Neural crest cell (in vitro differentiated cells): ENCODE measurements around the gene PFAS. TPM values are rescaled to one million over a fixed set of nuclear protein-coding genes. Genes with fewer than 3 reads are reported as not detected.

Experiments used
- DNase-seq: peaks from one replicate; pipeline ENCODE4 v3.0.0; 2021; ENCODE audit warnings: low read depth, mixed read lengths, low spot score
- H3K27ac Mint-ChIP-seq: one replicate; pipeline ENCODE4 v1.8.0; 2021; ENCODE audit warnings: mild to moderate bottlenecking, mixed read lengths; ENCODE audit not compliant: unreplicated experiment
- H3K27me3 Mint-ChIP-seq: 2 replicates; pipeline ENCODE4 v1.8.0; 2021; ENCODE audit warnings: low read depth, mild to moderate bottlenecking, mixed read lengths
- H3K36me3 Mint-ChIP-seq: 2 replicates; pipeline ENCODE4 v1.8.0; 2021; ENCODE audit warnings: low read depth, mild to moderate bottlenecking, mixed read lengths
- H3K4me1 Mint-ChIP-seq: 2 replicates; pipeline ENCODE4 v1.8.0; 2021; ENCODE audit warnings: mixed read lengths
- H3K4me3 Mint-ChIP-seq: one replicate; pipeline ENCODE4 v1.8.0; 2021; ENCODE audit warnings: mild to moderate bottlenecking, mixed read lengths
- H3K9me3 Mint-ChIP-seq: 2 replicates; pipeline ENCODE4 v1.8.0; 2021; ENCODE audit warnings: mixed read lengths
- total RNA-seq: library from RNA; stranded (reverse); gene quantifications from 2 replicates; pipeline ENCODE4 v1.2.1, GENCODE V29; 2021
- TF ChIP-seq, protein P1 (sequence below): fragments of 200-600 bp; sonication (generic); conservative IDR thresholded peaks from 2 replicates; pipeline ENCODE4 v1.5.0; 2021; ENCODE audit warnings: antibody characterized with exemption, mild to moderate bottlenecking

PFAS gene
- total RNA-seq, 1 donor from 2014 or later = 201 TPM

DNA sequence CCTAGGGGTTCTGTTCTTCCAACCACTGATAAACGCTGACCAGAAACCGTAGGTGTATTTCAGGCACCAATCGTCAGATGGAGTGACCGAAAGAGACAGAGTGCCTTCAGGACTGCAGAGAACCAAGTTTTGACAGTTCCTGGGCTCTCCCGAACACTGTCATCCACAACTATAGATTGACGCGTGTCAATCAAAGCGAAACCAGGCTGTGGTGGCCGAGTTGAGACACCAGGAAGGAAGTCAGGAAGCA is 26.8 kb upstream of the PFAS start:
- H3K9me3 Mint-ChIP-seq = peaks cover 9% of the 10 kb centered on the region

DNA sequence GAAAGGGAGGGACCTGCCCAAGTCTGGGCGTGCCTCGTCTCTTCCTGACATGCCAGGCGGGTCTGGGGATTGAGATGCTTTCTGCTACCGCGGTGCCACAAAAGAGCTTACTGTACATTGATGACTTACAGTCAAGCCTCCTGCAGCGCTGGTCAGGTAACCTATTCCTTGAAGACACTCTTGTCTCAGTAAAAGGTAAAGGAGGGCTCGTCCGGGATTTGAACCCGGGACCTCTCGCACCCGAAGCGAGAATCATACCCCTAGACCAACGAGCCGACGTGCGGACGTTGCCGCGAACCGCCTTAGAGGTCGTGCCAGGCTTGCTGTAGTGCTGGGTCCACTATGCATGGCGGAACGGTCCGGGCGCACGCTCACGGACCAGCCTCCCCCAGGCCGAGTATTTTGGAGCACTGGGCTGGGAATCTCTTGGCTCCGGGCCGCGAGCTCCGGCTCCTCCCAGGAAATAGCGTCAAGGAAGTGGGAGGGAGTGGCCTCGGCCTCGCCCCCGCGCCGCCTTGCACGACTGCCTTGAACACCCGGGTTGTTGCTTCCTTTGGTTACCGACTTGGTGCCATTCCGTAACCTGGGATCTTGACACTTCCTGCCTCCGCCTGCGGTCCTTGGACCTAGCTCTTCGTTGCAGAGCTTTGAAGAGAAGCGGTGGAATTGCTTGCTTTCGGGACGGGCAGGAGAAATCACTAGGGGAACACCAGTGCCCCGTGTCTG is 26.3 kb upstream of the PFAS start:
- TF ChIP-seq, protein P1, sequence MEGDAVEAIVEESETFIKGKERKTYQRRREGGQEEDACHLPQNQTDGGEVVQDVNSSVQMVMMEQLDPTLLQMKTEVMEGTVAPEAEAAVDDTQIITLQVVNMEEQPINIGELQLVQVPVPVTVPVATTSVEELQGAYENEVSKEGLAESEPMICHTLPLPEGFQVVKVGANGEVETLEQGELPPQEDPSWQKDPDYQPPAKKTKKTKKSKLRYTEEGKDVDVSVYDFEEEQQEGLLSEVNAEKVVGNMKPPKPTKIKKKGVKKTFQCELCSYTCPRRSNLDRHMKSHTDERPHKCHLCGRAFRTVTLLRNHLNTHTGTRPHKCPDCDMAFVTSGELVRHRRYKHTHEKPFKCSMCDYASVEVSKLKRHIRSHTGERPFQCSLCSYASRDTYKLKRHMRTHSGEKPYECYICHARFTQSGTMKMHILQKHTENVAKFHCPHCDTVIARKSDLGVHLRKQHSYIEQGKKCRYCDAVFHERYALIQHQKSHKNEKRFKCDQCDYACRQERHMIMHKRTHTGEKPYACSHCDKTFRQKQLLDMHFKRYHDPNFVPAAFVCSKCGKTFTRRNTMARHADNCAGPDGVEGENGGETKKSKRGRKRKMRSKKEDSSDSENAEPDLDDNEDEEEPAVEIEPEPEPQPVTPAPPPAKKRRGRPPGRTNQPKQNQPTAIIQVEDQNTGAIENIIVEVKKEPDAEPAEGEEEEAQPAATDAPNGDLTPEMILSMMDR = no peak
- Mint-ChIP-seq H3K4me1 (peaks cover 64% of the 10 kb centered on the region), H3K27ac (peak overlapping the region; percentile 99), H3K36me3 (peaks cover 24% of the 10 kb centered on the region), H3K4me3 (peak overlapping the region; percentile 97), H3K9me3 (peaks cover 9% of the 10 kb centered on the region), H3K27me3 (peaks cover 54% of the 10 kb centered on the region)
- DNase-seq = peak; percentile 89

More for the DNA sequence above, 26.8 kb upstream of the PFAS start:
- H3K4me3 Mint-ChIP-seq = peak overlapping the region; percentile 97
- peaks cover 61% of the 10 kb centered on the region for H3K4me1 Mint-ChIP-seq
- DNase-seq = no peak
- TF ChIP-seq, protein P1 = no peak
- H3K27me3 Mint-ChIP-seq = peaks cover 51% of the 10 kb centered on the region
- H3K27ac Mint-ChIP-seq = peak overlapping the region; percentile 99
- peaks cover 21% of the 10 kb centered on the region for H3K36me3 Mint-ChIP-seq

DNA sequence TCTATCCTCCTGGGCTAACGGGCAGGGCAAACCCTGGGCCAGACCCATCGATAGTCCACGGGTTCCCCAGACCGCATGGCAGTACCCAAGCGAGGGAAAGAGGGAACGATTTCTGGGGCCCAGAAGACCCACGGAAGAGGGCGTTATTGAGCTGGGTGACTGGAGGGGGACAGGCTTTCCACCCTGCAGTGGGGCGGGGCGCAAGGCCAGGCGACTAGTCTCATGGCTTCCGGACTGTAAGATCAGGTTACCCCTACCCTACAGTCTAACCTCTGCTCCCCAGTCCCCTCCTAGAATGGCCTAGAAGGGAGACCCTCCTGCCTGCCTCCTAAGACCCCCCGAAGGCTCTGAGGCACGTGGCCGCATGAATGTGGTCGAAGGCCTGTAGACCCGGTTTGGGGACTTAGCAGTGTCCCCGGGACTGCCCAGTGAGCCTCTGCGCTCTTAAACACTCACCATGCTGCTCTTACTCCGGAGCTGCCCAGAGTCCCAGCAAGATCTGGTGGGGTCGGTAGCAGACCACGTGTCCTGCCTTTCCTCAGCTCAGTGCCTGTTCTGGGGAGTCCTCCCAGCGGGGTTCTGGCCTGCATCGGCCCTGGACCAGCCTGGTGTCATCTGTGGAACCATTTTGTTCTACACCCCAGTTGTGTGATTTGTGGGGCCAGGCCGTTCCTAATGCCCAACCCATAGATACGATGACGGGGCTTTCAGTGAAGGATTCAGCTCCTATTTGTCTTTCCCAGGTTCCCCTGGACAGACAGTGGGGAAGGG is 25.5 kb upstream of the PFAS start:
- TF ChIP-seq, protein P1 = no peak
- DNase-seq = peak; percentile 47
- Mint-ChIP-seq H3K36me3 (peaks cover 24% of the 10 kb centered on the region), H3K27ac (peak overlapping the region; percentile 99), H3K27me3 (peaks cover 51% of the 10 kb centered on the region), H3K4me3 (peak overlapping the region; percentile 97), H3K4me1 (peaks cover 60% of the 10 kb centered on the region), H3K9me3 (peaks cover 9% of the 10 kb centered on the region)

DNA sequence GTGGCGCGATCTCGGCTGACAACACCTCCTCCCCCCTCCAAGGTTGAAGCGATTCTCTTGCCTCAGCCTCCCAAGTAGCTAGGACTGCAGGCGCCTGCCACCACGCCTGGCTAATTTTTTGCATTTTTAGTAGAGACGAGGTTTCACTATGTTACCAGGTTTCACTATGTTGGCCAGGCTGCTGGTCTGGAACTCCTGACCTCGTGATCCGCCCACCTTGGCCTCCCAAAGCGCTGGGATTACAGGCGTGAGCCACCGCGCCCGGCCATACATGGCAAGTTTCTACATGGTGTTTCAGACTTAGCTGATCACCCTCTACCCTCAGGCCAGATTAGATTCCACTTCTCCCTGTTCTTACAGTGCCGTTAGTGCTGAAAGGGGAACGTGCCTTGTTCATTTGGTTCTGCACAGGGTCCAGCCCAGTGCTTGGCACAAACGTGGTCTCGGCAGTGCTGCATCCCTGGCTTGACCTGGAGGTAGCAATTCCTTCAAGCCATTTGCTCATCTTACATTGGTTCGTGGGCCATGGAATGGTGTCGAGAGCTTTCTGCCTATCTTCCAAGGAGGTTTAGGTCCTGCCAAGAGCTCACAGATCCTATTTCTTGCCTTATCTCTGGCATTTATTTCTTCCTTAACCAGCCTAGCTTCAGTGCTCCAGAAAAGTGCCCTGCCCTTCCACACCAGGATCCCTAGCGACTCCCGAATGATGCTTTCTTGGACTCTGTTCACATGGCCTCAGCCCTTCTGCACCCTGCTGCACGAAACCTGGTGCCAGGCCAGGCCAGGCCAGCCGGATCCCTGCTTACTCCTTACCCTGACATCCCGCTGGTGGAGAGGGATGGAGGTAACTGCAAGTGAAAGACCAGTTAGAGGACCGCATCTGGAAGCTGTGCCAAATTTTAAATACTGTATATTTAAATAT is 23.9 kb upstream of the PFAS start:
- no peak overlapping the region for H3K27ac Mint-ChIP-seq
- peaks cover 45% of the 10 kb centered on the region for H3K27me3 Mint-ChIP-seq
- H3K9me3 Mint-ChIP-seq = peaks cover 9% of the 10 kb centered on the region
- DNase-seq = no peak
- H3K4me3 Mint-ChIP-seq = peak overlapping the region; percentile 97
- peaks cover 53% of the 10 kb centered on the region for H3K4me1 Mint-ChIP-seq
- TF ChIP-seq, protein P1 = no peak
- peaks cover 31% of the 10 kb centered on the region for H3K36me3 Mint-ChIP-seq

DNA sequence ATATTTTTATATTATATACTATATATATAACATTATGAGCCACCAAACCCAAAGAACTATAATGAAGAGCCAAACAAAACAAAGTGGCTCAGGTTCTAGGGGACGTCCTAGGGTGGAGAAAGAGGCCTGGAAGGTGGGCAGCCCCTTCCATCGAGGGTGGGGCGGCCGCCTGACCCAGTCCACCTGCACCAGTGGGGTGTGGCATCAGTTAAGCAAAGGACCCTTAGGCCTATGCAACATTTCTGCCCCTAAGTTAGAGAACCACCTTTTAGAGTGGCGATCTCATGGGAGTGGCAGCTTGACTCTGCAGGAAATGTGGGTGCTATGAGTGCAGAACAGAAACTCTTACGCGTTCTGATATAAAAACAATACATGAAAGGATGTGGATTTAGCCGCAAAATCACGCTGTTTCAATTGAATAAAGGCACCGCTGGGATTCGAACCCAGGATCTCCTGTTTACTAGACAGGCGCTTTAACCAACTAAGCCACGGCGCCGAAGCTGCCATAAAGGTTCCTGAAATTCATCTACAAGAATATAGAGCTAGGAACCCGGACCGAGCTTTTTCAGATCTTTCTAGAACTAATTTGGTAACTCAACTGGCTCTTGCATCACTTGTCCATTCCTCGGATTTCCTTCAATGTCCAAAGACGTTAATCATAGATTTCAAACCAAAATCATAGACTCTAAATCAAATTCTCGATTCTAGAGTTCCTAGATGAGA is 23.1 kb upstream of the PFAS start:
- Mint-ChIP-seq H3K4me1 (peaks cover 45% of the 10 kb centered on the region), H3K36me3 (peaks cover 32% of the 10 kb centered on the region), H3K4me3 (peak overlapping the region; percentile 94), H3K27ac (peak overlapping the region; percentile 86), H3K27me3 (peaks cover 40% of the 10 kb centered on the region), H3K9me3 (peaks cover 5% of the 10 kb centered on the region)
- DNase-seq = peak; percentile 75
- TF ChIP-seq, protein P1 = no peak
